Panc1 (cell line): ENCODE data around the gene WFS1.

Experiments
- CTCF ChIP-seq: fragments of 450-650 bp; IDR thresholded peaks from 2 replicates; pipeline ENCODE4 v1.5.1; 2017; ENCODE audit warnings: mild to moderate bottlenecking
- REST ChIP-seq, 2 experiments: IDR thresholded peaks; 2 replicates each; pipeline ENCODE4 v1.6.1; 2011 to 2012; ENCODE audit warnings: low read depth in 2 of 2, control low read depth in 1 of 2, low read length in 1 of 2, mild to moderate bottlenecking in 1 of 2, moderate library complexity in 1 of 2; ENCODE audit not compliant: insufficient read depth in 1 of 2

- no peak for TF ChIP-seq CTCF
- no peak for TF ChIP-seq REST (IDR thresholded peaks at IDR 0.05; ENCODE audit: insufficient read depth in 1 of 2, low read depth in 2 of 2, low read length in 1 of 2)
Observed at GRCh38 chr4:6346373-6347110, 76.9 kb downstream of the WFS1 start.
